Measurements from ENCODE around the gene KATNB1.

GRCh38 chr16:57755726-57756423, 20.3 kb downstream of the KATNB1 start:
- no peak for TF ChIP-seq POLR2A (IDR thresholded peaks at IDR 0.05; ENCODE audit: low read depth, low read length)
- no peak for TF ChIP-seq POLR2AphosphoS5 (IDR thresholded peaks at IDR 0.05; ENCODE audit: low read depth, low read length)
- TF ChIP-seq TAF1 (IDR thresholded peaks at IDR 0.05; ENCODE audit: low read depth, low read length): no peak
- TF ChIP-seq POU2F2 (IDR thresholded peaks at IDR 0.05; ENCODE audit: low read depth, low read length): no peak
- no peak for TF ChIP-seq SPI1 (IDR thresholded peaks at IDR 0.05; ENCODE audit: low read depth, low read length)
- no peak for TF ChIP-seq PAX5 (IDR thresholded peaks at IDR 0.05; ENCODE audit: insufficient read depth, low read length, severe bottlenecking)

Measured in GM12891 (cell line).